SIG-M5 (cell line): ENCODE data around the gene UMAD1.
"Not testable (repeated sequence)": the region's sequence is repeated elsewhere in the genome, so short reads cannot be mapped to it uniquely, and the experiment has no call there.

Experiments used
- DNase-seq: peaks from one replicate; lab custom pipeline; 2025; lab: John Stamatoyannopoulos, UW

Gene UMAD1

DNA sequence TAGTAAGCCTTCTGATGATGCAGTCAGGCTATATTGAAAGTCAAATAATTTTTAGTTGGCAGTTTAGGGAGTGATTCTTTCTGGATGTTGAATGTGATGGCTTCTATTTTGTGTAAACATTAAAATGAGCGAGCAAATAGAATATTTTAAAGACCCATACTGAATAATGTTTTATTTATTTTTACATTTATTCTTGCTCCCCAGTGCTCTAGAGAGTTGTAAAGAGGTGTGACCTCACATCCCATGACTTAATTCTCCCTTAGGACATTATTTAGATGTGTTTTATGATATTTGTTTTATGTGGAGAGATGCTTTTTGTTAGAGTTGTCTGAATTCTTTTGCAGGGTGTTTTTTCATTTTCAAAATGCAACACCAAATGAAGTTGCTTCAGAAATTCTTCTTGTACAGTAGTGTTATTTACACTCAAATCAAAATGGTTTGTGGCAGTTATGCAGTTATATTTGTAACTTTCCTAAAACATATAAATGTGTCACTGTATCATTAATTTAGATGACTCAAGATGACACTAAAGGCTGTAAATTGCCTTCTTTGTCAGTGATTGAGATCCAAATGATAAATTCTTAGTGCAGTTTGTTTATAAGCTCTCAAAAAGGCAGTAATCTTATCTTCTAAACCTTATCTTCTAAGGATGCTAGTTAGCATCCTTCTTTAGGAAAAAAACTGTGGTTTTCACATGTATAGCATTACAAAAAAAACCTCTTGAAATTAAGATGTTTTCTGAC, 12.4 kb downstream of the UMAD1 start:
- no peak for DNase-seq

DNA sequence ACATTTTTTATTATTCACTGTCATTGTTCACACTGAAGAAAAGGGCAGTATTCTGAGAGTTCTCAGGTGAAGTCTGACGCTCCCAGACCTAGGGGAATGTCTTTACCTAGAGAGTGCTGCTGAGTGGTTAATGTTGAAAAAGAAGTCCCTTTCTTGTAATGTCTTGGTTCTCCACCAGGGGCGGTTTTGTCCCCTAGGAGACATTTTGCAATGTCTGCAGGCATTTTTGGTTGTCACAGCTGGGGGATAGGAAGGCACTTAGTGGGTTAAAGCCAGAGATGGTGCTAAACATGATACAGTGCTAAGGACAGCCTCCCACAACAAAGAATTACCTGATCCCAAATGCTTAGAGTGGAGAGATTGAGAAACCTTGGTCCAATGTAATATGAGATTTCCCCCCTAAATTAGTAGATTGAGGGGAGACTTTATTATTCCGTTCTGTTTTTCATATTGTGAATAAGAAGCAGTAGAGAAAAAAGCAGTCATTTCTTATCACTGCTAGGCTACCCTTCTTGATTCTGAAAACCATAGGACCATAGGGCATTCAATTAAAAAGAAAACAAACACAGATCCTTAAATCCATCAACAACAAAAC, 13.1 kb downstream of the UMAD1 start:
- no peak for DNase-seq

DNA sequence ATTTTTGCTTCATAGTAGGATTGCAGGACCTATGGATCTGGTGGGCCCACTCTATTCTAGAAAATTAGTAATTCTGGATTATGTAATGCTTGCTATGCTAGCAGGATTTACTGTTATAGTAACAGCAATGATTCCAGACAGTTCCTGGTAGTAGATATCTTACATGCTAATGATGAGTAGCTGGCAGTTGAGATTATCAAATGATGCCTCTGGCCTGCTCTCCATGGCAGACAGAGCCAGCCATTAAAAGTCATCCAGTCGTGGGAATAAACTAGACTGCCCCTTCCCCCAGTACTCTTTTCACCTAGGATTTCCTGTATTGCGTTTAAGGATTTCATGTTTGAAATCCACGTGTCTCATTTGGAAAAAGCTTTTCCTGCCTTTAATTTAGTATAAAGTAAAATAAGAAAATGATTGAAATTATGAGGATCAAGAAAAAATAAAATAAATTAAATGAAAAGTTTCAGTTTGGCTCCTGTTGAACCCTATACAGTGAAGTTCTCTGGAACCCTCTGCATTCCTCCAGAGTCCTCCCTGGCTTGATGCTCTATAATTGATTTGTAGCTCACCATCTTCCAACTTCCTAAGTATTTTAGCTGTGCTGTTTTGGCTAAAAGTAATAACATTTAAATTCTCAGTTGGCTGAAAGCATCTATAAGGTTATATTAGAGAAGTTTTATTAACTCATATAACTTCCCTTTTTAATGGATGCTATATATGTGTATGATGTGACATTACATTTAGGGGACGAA, 14.6 kb downstream of the UMAD1 start:
- DNase-seq, result no peak

DNA sequence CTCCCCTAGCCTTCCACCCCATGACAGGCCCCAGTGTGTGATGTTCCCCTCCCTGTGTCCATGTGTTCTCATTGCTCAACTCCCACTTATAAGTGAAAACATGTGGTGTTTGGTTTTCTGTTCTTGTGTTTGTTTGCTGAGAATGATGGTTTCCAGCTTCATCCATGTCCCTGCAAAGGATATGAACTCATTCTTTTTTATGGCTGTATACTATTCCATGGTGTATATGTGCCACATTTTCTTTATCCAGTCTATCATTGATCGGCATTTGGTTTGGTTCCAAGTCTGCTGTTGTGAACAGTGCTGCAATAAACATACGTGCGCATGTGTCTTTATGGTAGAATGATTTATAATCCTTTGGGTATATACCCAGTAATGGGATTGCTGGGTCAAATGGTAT, 15.9 kb downstream of the UMAD1 start:
- not testable (repeated sequence) for DNase-seq

DNA sequence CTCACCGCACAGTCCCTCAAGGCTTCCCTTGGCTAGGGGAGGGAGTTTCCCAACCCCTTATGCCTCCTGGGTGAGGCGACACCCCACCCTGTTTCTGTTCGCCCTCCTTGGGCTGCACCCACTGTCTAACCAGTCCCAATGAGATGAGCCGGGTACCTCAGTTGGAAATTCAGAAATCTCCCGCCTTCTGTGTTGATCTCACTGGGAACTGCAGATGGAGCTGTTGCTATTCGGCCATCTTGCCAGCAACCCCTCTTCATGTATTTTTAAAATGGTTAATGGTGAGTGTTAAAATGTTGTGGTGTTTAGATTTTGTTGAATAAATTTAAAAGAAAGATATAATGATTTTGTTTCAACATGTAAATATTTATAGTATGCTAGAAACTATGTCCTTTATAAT, 22.0 kb downstream of the UMAD1 start:
- no peak for DNase-seq

DNA sequence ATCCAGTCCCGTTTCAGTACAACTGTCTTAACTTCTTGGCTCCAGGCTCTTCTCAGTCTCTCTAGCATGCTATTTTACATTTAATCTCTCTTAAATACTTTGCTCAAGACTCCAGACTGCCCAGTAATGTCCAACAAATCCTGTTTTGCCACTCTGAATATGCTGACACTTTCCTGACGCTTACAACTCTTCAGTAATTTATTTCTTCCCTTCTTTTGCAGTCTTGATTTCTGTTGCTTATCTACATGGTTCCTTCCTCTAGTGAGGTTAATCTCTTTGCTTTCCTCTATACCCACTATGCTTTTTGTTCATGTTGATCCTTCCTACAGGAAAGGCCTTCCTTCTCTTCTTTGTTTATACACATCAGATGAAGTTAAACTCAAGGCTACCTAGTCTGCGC, 23.7 kb downstream of the UMAD1 start:
- no peak for DNase-seq

DNA sequence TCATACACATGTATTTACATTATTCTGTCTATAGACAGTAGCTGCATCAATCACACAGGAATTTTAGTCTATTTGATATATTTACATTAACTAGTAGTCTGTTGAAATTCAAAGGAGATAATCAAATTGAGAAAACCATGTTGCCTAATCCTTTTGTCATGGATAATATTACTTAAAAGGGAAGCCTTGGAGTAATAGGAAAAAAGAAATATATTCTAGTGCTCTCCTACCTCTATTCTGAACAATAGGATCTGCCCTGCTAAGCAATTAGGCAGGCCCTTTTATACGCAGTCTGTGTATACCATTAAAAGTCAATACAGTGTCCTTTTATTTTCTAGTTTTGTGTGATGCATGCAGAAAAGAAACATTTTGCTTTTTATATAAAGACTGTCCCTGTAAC, 24.5 kb downstream of the UMAD1 start:
- no peak for DNase-seq

DNA sequence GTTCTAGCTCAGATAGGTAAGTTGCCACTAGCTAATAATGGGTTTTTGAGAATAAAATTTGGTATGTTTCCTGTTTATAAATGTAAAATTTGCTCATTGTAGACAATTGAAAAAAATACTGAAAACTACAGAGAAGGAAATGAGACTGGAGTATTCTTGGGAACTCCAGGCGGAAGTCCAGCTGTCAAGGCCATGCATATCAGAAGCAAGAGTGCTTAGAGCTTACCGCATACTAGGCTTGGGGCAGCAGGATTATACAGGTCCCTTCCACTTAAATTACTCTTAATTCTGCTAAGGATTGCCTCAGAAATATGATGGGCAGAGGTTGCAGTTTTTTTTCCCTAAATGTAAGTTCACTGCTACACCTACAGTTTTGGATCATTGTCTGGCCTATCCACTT, 26.6 kb downstream of the UMAD1 start:
- DNase-seq, result no peak

DNA sequence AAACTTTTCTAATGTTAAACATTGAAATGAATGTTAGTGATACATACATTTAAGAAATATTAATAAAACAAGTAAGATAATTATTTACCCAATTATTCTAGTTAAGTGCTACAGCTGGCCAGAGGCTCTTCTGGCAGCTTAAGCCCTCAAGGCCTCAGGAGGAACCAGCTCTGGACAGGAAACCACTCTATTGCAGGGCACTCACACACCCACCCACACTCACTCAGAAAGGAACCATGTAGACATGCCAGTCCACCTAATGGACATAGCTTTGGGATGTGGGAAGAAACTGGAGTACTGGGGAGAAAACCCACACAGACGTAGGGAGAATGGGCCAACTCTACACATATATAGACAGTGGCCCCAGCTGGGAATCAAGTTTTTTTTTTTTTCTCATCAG, 28.2 kb downstream of the UMAD1 start:
- DNase-seq, result no peak

DNA sequence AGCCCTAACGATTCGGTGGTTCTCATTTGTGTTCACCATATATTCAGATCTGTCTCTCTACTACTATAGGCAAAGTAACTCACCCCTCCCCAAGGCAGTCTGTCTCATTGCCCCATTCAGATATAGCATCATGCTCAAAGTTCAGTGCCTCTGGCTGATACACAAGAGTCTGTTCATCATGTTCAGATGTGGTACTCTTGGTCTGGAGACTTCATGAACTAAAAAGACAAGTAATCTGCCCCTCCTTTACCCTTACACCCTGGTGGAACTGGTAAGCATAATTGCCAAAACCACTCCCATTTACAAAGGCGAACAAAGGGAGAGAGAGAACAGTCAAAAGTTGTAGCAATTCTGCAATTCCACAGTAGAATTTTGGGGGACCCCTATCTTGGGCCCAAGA, 29.9 kb downstream of the UMAD1 start:
- no peak for DNase-seq

DNA sequence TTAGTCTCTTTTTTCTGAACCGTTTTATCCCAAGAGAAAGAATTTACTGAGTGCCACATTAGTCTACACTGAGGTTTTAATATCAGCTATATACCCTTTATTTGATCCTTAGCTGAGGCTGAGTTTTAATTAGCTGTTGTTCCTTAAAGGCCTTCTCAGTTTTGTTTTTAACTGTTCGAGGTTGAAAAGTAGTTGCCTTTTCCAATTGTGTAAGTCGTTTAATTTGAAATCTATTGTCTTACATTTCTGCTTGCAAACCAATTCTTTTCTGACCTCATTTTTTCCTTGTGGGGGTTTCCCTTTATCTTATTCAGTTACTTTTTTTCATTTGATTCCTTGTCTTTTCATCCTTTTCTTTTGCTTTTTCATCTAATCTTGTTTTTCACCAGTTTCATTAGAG, 30.8 kb downstream of the UMAD1 start:
- no peak for DNase-seq

DNA sequence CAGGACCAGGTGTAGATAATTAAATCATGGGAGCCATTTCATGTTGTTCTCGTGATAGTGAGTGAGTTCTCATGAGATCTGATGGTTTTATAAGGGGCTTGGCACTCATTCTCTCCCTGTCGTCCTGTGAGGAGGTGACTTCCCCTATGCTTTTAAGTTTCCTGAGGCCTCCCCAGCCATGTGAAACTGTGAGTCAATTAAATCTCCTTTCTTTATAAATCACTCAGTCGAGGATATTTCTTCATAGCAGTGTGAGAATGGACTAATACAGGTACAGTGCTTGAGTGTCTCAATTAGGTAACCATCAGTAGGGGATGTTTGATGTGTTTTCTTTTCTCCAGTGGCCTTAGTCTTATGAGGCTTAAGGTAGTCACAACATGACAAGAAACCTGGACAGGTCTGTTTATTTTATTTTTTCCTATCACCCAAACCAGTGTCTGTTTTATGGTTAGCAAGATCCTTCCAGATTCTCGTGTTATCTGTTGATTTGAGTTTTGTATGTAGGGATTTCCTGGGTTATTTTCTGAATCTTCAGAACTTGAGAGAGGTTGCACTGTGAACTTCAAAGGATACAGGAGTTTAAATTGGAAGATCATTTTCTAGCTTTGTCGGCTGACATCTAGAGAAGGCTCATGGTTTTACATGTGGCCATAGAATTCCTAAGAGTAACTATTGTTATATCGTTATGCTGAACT, 32.1 kb downstream of the UMAD1 start:
- DNase-seq, result no peak

DNA sequence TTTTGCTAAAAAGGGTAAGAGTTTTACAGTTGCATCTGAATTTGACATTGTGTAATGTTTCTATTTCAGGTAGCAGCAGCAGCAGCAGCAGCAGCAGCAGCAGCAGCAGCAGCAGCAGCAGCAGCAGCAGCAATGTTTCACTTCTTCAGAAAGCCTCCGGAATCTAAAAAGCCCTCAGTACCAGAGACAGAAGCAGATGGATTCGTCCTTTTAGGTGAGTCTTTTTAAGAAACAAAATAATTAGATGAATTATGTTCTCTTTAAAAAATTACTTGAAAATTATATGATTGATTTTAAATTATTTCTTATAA, 32.6 kb downstream of the UMAD1 start:
- DNase-seq, result no peak

DNA sequence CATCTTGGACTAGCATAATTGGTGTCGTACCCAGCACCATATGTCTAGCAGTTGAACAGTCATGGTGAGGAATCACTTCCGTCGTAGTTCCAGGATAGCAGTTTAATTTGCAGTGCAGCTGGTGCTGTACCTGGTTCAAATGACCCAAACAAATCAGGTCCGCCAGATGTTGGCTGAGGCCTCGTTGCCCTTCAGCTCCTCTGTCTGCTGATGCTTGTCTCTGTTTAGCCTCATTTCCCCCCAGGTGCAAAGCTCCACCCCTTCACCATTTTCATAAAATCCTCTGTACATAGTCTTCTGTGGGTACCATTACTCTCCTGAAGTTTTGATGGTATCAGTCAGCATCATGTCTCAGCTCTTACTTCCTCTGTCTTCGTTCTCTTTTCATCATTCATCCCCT, 35.1 kb downstream of the UMAD1 start:
- DNase-seq, result no peak

DNA sequence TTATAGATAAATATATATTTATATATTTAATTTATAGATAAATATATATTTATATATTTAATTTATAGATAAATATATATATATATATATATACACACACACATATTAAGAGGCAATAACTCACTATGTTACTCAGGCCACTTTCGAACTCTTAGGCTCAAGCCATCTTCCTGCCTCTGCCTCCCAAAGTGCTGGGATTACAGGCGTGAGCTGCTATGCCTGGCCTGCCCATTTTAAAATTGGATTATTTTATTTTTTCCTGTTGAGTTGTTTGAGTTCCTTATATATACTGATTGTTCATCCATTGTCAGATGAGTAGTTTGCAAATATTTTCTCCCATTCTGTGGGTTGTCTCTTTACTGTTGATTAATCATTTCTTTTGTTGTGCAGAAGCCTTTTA, 39.1 kb downstream of the UMAD1 start:
- DNase-seq, result not testable (repeated sequence)

DNA sequence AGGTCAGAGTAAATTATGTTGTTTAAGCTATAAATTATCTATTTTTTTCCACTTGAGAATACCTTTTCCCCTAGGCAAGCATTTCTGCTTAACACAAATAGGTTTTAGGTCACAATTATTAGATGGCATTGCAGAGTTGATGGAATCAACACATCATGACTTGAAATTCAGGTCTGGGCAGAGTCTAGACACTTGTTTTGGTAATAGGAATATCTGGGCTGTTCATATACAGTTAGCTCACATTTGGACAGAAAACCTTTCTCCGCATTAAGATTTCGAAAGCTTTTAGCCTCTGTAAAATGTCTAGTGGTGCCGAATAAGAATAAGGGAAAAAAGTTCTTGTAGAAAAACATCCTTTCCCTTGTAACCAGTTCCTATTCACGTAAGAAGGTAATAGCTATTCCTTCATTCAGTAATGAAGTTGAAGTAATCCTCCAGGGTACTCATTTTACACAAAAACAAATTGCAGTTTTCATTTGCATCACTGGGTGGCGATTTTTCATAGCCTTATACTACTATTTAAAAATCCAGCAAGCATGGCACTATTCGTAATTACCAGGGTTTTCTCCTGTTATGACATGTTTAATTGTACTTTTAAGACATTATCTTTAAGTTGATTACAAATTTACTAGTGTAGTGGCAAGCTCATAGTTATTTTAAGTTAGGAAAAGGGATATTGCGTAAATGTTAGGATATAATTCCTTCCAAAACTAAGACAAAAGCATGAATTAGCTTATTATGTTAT, 40.8 kb downstream of the UMAD1 start:
- DNase-seq, result no peak

DNA sequence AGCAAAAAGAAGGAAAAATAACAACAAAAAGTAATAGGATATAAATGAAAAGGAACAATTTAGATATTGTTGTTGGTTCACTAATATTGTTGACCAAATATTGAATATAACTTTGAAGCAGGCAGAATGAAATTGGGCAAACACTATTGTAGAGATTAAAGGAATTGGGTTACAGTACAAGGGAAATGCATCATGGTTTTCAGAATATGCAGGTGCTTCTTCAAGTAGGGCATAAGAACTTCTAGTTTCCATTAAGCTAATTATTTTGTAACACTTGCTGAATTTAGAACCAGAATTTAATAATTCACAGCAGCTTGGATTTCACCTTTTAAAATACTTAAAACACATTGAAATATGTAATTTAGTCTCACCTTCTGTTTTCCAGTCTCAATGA, 41.4 kb downstream of the UMAD1 start:
- no peak for DNase-seq

DNA sequence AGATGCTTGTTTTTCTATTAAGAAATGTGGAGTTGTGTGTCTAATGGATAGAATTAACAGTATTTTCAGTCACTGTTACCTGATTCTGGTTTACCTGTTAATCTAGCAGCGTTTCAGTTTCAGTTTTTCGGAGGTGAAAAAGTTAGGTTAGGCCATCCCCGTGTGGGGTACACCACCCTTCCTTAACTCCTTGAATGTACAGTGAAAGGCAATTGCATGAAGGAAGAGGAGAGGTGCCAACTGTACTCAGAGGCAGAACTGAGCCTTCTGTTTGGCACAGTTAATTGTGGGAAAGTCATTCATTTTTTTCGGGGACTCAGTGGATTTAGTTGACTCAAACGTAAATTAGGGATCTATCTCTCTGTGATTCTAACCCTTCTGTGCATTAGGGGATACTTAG, 42.3 kb downstream of the UMAD1 start:
- DNase-seq, result no peak

DNA sequence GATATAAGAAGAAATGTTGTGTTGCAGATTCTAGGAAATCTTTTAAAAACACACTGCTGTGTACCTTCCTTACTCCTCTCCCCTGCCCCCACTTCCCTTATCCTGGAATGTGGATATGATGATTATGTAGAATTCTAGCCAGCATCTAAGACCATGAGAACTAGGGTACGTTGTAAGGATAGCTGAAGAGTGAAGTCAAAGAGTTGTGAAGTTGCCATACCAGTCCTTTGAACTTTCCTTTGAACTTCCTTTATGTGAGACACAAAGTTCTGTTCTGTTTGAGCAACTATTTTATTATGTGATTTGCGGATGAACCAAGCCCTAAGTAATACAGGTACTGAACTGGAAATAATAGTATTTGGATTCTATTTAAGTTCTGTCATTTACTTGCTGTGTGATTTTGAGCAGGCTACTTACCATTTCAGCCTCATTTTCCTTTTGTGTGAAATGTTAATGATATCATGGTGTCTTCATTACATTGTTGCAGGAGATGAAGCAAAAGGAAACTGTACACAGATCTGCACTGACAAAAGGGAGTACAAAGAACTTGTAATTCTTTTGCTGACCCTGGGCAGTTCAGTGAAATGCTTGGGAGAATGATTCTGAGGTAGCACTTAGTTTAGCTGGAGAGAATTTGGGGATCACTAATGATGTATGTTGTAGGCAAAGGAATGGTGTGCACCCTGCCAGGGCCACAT, 46.4 kb downstream of the UMAD1 start:
- DNase-seq, result no peak

DNA sequence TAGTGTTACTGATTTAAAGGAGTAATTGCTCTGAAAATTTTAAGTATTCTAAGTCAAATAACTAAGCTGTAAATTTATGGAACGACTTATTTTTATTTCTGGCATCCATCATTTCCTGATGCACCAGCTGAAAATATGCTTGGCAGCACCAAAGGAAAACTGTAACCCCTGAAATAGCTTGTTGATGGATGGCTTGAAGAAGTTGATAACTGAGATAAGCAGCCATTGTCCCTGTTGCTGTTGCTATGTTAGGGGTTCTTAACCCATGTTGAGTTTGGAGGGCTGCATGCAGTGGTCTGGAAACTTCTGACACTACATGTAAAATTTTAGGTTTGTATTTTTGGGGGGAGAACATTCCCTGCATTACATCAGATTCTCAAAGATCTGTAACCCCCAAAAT, 47.2 kb downstream of the UMAD1 start:
- no peak for DNase-seq

DNA sequence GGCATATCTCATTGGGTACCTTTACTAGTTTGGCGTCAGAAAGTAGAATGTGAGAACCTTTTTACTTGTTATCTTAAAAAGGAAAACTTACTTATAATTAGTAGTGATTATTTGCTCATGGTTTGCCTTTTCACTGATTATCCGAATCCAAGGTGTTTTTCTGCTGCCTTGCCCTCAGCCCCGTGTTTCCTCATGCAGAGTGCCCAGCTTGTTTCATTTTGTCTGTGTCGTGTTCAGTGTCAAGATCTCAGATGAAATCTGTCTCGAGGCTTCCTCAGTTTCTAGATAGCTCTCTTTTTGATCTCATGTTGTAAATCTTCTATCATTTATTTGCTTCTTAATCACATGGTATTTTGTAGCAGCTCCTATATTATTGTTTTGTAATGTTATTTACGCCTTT, 47.8 kb downstream of the UMAD1 start:
- DNase-seq, result no peak

DNA sequence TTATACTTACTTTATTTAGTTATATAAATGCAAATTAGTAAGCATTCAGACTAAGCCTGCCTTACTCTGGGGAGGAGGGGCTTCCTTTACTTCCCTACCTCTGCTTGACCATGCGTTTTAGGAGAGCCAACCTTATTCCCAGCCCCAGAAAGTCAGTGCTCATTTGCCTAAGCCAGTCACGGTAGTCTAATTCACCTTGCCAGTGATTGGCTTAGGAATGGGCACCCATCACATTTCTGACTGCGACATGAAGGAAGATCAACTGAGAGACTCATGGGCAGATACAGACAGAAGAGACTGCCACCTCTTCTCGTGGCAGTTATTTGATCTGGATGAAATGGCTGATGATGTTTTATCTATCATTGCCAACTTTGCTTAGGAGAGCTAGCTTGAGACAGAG, 48.4 kb downstream of the UMAD1 start:
- DNase-seq, result no peak
